ENCODE measurements around the gene KRT222.

The KRT222 gene

GRCh38 chr17:40621578-40621977 is 43.4 kb downstream of the KRT222 start:
- in situ Hi-C loops (cut with HindIII; ENCODE audit: low sequenced_read_pairs): no loop called here

DNA sequence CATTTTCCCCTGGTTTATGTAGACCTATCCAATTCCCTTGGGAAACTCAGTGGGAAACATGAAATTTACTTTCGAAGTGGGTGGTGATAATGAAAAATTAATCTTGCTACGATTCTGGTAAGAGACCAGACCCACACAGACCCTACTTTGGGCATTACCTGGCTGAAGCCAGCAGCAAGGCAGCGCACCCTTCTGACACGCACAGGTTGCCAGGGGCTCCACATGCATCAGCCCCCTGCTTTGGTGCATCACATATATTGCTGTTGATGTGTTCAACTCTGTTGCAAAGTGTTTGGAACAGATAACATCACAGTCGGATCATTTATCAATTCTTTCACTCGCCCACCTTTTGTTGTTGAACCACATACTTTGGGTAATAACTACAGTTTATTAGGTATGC is 44.0 kb downstream of the KRT222 start:
- no peak overlapping the region for H3K4me3 ChIP-seq (ENCODE audit: low read depth, low read length)
- no peak for DNase-seq (ENCODE audit: low read depth)
- in situ Hi-C loops (cut with HindIII; ENCODE audit: low sequenced_read_pairs): no loop called here

More at GRCh38 chr17:40621578-40621977, 43.4 kb downstream of the KRT222 start:
- H3K4me3 ChIP-seq (ENCODE audit: low read depth, low read length): no peak overlapping the region
- DNase-seq (ENCODE audit: low read depth): no peak
- TF ChIP-seq CTCF (IDR thresholded peaks at IDR 0.05; ENCODE audit: low read depth, low read length, missing control alignments): no peak

GRCh38 chr17:40618754-40619625 is 46.0 kb downstream of the KRT222 start:
- no peak overlapping the region for H3K4me3 ChIP-seq (ENCODE audit: low read depth, low read length)
- TF ChIP-seq CTCF (IDR thresholded peaks at IDR 0.05; ENCODE audit: low read depth, low read length, missing control alignments): no peak
- no peak for DNase-seq (ENCODE audit: low read depth)
- in situ Hi-C loops (cut with HindIII; ENCODE audit: low sequenced_read_pairs): no loop called here

More for the DNA sequence above, 44.0 kb downstream of the KRT222 start:
- no peak for TF ChIP-seq CTCF (IDR thresholded peaks at IDR 0.05; ENCODE audit: low read depth, low read length, missing control alignments)

DNA sequence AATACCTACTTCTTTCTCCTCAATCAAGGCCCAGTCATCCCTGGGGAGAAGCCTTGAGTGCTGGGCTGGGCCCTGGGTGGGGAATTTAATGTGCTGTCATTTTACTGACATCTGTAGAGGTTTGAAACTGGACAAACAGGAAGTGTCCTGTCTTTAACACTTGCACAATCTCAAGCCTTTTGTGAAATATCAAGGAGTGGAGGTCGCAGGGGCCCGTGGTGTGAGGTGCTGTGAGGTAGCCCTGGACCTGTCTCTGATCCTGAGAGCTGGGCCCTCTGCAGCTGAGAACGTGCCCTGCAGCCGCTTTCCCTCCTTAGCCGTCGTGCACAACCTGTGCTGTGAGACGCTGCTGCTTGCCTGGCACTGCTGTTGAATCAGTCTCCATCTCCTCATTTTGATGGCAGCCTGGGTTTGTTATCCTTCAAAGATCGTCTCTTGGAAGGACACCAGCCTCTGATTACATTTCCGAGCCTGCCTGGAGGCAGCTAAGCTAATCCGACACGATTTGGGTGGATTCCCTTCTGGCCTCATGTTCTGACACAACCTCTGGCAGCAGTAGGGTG is 47.2 kb downstream of the KRT222 start:
- in situ Hi-C loops (cut with HindIII; ENCODE audit: low sequenced_read_pairs): no loop called here
- DNase-seq (ENCODE audit: low read depth): no peak
- no peak overlapping the region for H3K4me3 ChIP-seq (ENCODE audit: low read depth, low read length)
- TF ChIP-seq CTCF (IDR thresholded peaks at IDR 0.05; ENCODE audit: low read depth, low read length, missing control alignments): no peak

GRCh38 chr17:40616592-40616991 is 48.4 kb downstream of the KRT222 start:
- no peak for DNase-seq (ENCODE audit: low read depth)
- TF ChIP-seq CTCF (IDR thresholded peaks at IDR 0.05; ENCODE audit: low read depth, low read length, missing control alignments): no peak
- in situ Hi-C loops (cut with HindIII; ENCODE audit: low sequenced_read_pairs): no loop called here
- no peak overlapping the region for H3K4me3 ChIP-seq (ENCODE audit: low read depth, low read length)

- in situ Hi-C loops (cut with HindIII; ENCODE audit: low sequenced_read_pairs): no loop called here
- no peak overlapping the region for H3K4me3 ChIP-seq (ENCODE audit: low read depth, low read length)
- no peak for DNase-seq (ENCODE audit: low read depth)
- TF ChIP-seq CTCF (IDR thresholded peaks at IDR 0.05; ENCODE audit: low read depth, low read length, missing control alignments): no peak
These were observed 49.0 kb downstream of the KRT222 start for GRCh38 chr17:40615841-40616476.
